Coronary artery (tissue), 2 donors: Measurements from ENCODE around the gene SP140.

Experiments
- DNase-seq: peaks from one replicate; pipeline ENCODE4 v3.0.0-alpha.2; 2017; ENCODE audit warnings: low spot score
- H3K27ac ChIP-seq, 2 donors: fragments of 200-600 bp; sonication (generic); one replicate each; pipeline ENCODE4 v1.5.1; 2016 to 2019
- H3K4me3 ChIP-seq: fragments of 200-600 bp; sonication (generic); 2 replicates; pipeline ENCODE4 v1.5.1; 2016; ENCODE audit warnings: mild to moderate bottlenecking, moderate library complexity
- CTCF ChIP-seq: fragments of 200-600 bp; sonication (generic); IDR thresholded peaks from one replicate; pipeline ENCODE4 v1.5.1; 2019; ENCODE audit warnings: antibody characterized with exemption

SP140 gene

GRCh38 chr2:230346921-230347533, 121.5 kb downstream of the SP140 start:
- DNase-seq: no peak
- Histone ChIP-seq H3K4me3 (no peak overlapping the region), H3K27ac (no peak overlapping the region)
- TF ChIP-seq CTCF: no peak

GRCh38 chr2:230347659-230348305, 122.2 kb downstream of the SP140 start:
- Histone ChIP-seq H3K27ac (no peak overlapping the region), H3K4me3 (no peak overlapping the region)
- DNase-seq: no peak
- TF ChIP-seq CTCF: no peak

GRCh38 chr2:230348787-230349186, 123.3 kb downstream of the SP140 start:
- DNase-seq: no peak
- no peak for TF ChIP-seq CTCF
- Histone ChIP-seq H3K4me3 (no peak overlapping the region), H3K27ac (no peak overlapping the region)

GRCh38 chr2:230356084-230356483, 130.5 kb downstream of the SP140 start:
- no peak overlapping the region for H3K27ac ChIP-seq
- DNase-seq: no peak
- H3K4me3 ChIP-seq: no peak overlapping the region
- TF ChIP-seq CTCF: no peak

- Histone ChIP-seq H3K27ac (no peak overlapping the region), H3K4me3 (no peak overlapping the region)
- no peak for DNase-seq
- no peak for TF ChIP-seq CTCF
Observed at GRCh38 chr2:230358305-230358704, 132.8 kb downstream of the SP140 start.

GRCh38 chr2:230360028-230360427, 134.5 kb downstream of the SP140 start:
- Histone ChIP-seq H3K4me3 (no peak overlapping the region), H3K27ac (no peak overlapping the region)
- DNase-seq: no peak
- no peak for TF ChIP-seq CTCF

- TF ChIP-seq CTCF: no peak
- no peak overlapping the region for H3K4me3 ChIP-seq
- H3K27ac ChIP-seq: no peak overlapping the region
- no peak for DNase-seq
Observed at GRCh38 chr2:230362030-230362691, 136.6 kb downstream of the SP140 start.
